OCI-LY3 (cell line): ENCODE measurements around the gene TIMM8B.

Source experiments
- EZH2phosphoT487 ChIP-seq: fragments of 200-600 bp; shearing (Covaris generic); IDR thresholded peaks from 2 replicates; pipeline ENCODE4 v1.6.1; 2018; ENCODE audit warnings: antibody characterized with exemption, mixed run types, low read depth
- TF ChIP-seq, protein P1 (sequence below): fragments of 200-600, 300-600 bp; sonication (generic); IDR thresholded peaks from 2 replicates; pipeline ENCODE4 v1.5.1; 2014; ENCODE audit warnings: antibody characterized with exemption, low read length, low read depth

GRCh38 chr11:112049777-112050176 is 36.8 kb downstream of the TIMM8B start:
- TF ChIP-seq, protein P1, sequence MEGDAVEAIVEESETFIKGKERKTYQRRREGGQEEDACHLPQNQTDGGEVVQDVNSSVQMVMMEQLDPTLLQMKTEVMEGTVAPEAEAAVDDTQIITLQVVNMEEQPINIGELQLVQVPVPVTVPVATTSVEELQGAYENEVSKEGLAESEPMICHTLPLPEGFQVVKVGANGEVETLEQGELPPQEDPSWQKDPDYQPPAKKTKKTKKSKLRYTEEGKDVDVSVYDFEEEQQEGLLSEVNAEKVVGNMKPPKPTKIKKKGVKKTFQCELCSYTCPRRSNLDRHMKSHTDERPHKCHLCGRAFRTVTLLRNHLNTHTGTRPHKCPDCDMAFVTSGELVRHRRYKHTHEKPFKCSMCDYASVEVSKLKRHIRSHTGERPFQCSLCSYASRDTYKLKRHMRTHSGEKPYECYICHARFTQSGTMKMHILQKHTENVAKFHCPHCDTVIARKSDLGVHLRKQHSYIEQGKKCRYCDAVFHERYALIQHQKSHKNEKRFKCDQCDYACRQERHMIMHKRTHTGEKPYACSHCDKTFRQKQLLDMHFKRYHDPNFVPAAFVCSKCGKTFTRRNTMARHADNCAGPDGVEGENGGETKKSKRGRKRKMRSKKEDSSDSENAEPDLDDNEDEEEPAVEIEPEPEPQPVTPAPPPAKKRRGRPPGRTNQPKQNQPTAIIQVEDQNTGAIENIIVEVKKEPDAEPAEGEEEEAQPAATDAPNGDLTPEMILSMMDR: no peak
- no peak for TF ChIP-seq EZH2phosphoT487
